GM12891 (cell line): ENCODE results near the gene FUT8.

Experiments
- PAX5 ChIP-seq: IDR thresholded peaks from 2 replicates; pipeline ENCODE4 v1.6.1; 2011; ENCODE audit warnings: low read length, moderate library complexity, mild to moderate bottlenecking; ENCODE audit not compliant: insufficient read depth, severe bottlenecking
- POLR2A ChIP-seq: IDR thresholded peaks from 2 replicates; pipeline ENCODE4 v1.6.1; 2011; ENCODE audit warnings: low read depth, low read length, control low read depth
- POLR2AphosphoS5 ChIP-seq: IDR thresholded peaks from 2 replicates; pipeline ENCODE4 v1.6.1; 2011; ENCODE audit warnings: low read depth, low read length, control low read depth
- SPI1 ChIP-seq: IDR thresholded peaks from 2 replicates; pipeline ENCODE4 v1.6.1; 2011; ENCODE audit warnings: low read depth, low read length, control low read depth
- TAF1 ChIP-seq: IDR thresholded peaks from 2 replicates; pipeline ENCODE4 v1.6.1; 2011; ENCODE audit warnings: low read depth, low read length, control low read depth

DNA sequence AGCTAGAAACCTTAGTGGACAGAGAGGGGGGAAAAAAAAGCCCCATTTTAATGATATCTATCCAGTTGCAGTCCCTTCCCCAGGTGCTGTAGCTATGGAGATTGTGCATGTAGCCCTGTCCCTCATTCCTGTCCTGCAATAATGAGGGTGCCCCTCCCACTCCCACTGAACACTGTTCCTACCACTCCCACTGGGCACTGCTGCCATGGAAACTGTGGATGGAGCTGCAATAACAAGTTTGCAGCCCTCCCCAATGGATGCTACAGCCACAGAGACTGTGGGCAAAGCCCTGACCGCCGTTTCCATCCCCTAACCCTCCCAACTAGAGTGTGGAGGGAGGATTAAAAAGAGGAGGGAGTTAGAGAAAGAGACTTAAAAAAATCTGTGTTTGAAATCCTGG lies 238.3 kb downstream of the FUT8 start:
- TF ChIP-seq POLR2A (no peak), POLR2AphosphoS5 (no peak), TAF1 (no peak), PAX5 (no peak), SPI1 (no peak)
